Measurements from ENCODE around the gene ATP2B2. TPM values are rescaled to one million over a fixed set of nuclear protein-coding genes. Genes with fewer than 3 reads are reported as not detected.

Gene ATP2B2
- total RNA-seq, 1 experiment from 2014 or later, result not detected

- TF ChIP-seq REST (IDR thresholded peaks at IDR 0.05; ENCODE audit: low read depth) (no peak), SIN3A (IDR thresholded peaks at IDR 0.05; ENCODE audit: low read depth) (no peak), ZBTB33 (IDR thresholded peaks at IDR 0.05; ENCODE audit: extremely low read depth, insufficient replicate concordance, low read length) (no peak)
Observed at GRCh38 chr3:10285272-10286132, 219.9 kb downstream of the ATP2B2 start (continued).

- Histone ChIP-seq H3K36me3 (ENCODE audit: control insufficient read depth in 1 of 2, insufficient read depth in 2 of 2, low read length in 2 of 2) (peaks cover 12 to 29% of the 10 kb centered on the region in 2 experiments; a peak in 3 of 4 replicates), H3K27ac (ENCODE audit: low read depth, low read length) (no peak overlapping the region), H3K9ac (ENCODE audit: low read length) (no peak overlapping the region), H3K4me2 (ENCODE audit: low read length) (no peak overlapping the region), H3K27me3 (ENCODE audit: insufficient read depth, low read length) (no peaks in the 10 kb centered on the region), H3K4me1 (ENCODE audit: control insufficient read depth in 1 of 2, insufficient read depth in 2 of 2, low read length in 2 of 2) (peaks cover 0 to 9% of the 10 kb centered on the region in 2 experiments; a peak in 2 of 4 replicates), H4K20me1 (ENCODE audit: insufficient read depth) (0 out of 2 replicates have a peak, but pooled peaks cover 4% of the 10 kb centered on the region), H3K4me3 (replicated peaks in 1 of 2; ENCODE audit: low read depth in 1 of 2, low read length in 2 of 2) (no peak overlapping the region), H2AFZ (ENCODE audit: low read depth, low read length, poor library complexity, severe bottlenecking) (no peak overlapping the region), H3K9me2 (ENCODE audit: insufficient read depth) (no peaks in the 10 kb centered on the region), H3K79me2 (ENCODE audit: insufficient read depth, low read length) (no peaks in the 10 kb centered on the region), H3K9me3 (ENCODE audit: control insufficient read depth in 1 of 2, insufficient read depth in 1 of 2, low read depth in 1 of 2, low read length in 2 of 2) (no peaks in the 10 kb centered on the region)
- ChIA-PET CTCF (no interaction called here), POLR2A (no interaction called here), RAD21 (ENCODE audit: low non-redundant PET in 1 of 2, low total read pairs in 2 of 2, uncharacterized antibody in 2 of 2, unreplicated experiment in 2 of 2) (no interaction called here)
- intact Hi-C loops (cut with micrococcal nuclease), result no loop called here
- no TSS peak for BruUV-seq (replicated peaks)
- ATAC-seq (no peak), DNase-seq (ENCODE audit: low read depth, low spot score) (no peak)
- TF ChIP-seq YY1 (IDR thresholded peaks at IDR 0.05; ENCODE audit: extremely low read depth, insufficient replicate concordance, low read depth, low read length) (no peak), EZH2phosphoT487 (IDR thresholded peaks at IDR 0.05; ENCODE audit: borderline replicate concordance) (no peak), EGR1 (IDR thresholded peaks at IDR 0.05; ENCODE audit: low read depth) (no peak), ZNF274 (IDR thresholded peaks at IDR 0.05; ENCODE audit: low read depth, low read length) (no peak), MAX (IDR thresholded peaks at IDR 0.05) (no peak), ZBTB33 (IDR thresholded peaks at IDR 0.05; ENCODE audit: extremely low read depth, insufficient replicate concordance, low read length) (no peak), EZH2 (IDR thresholded peaks at IDR 0.05) (no peak), SP1 (IDR thresholded peaks at IDR 0.05; ENCODE audit: low read depth) (no peak)
Observed at GRCh38 chr3:10284496-10284895, 220.9 kb downstream of the ATP2B2 start.

Measured in HCT116 (cell line).